GM20000 (cell line): Measurements from ENCODE around the gene AHR.

Experiments used
- DNase-seq: peaks from one replicate; pipeline ENCODE4 v3.0.0; 2012; ENCODE audit warnings: low spot score
- CTCF ChIP-seq: IDR thresholded peaks from 2 replicates; pipeline ENCODE4 v1.5.1; 2012; ENCODE audit warnings: mild to moderate bottlenecking, control low read depth; ENCODE audit errors: extremely low read depth, missing control alignments

Gene AHR

GRCh38 chr7:17274551-17275245, 23.8 kb upstream of the AHR start:
- DNase-seq = no peak

GRCh38 chr7:17275749-17276671, 22.4 kb upstream of the AHR start:
- TF ChIP-seq CTCF = no peak
- no peak for DNase-seq

More at GRCh38 chr7:17274551-17275245, 23.8 kb upstream of the AHR start:
- no peak for TF ChIP-seq CTCF

GRCh38 chr7:17279061-17279460, 19.4 kb upstream of the AHR start:
- no peak for DNase-seq
- TF ChIP-seq CTCF = no peak

GRCh38 chr7:17289074-17289645, 9.3 kb upstream of the AHR start:
- no peak for TF ChIP-seq CTCF
- DNase-seq = no peak

- no peak for DNase-seq
- TF ChIP-seq CTCF = no peak
These were observed 5.6 kb upstream of the AHR start for GRCh38 chr7:17292843-17293242.

GRCh38 chr7:17293481-17293880, 5.0 kb upstream of the AHR start:
- no peak for DNase-seq
- TF ChIP-seq CTCF = no peak

- TF ChIP-seq CTCF = no peak
These were observed 1.2 kb upstream of the AHR start for GRCh38 chr7:17297243-17297642.

More at GRCh38 chr7:17297243-17297642, 1.2 kb upstream of the AHR start:
- DNase-seq = no peak
